ENCODE results near the gene AIFM1.

Gene AIFM1

DNA sequence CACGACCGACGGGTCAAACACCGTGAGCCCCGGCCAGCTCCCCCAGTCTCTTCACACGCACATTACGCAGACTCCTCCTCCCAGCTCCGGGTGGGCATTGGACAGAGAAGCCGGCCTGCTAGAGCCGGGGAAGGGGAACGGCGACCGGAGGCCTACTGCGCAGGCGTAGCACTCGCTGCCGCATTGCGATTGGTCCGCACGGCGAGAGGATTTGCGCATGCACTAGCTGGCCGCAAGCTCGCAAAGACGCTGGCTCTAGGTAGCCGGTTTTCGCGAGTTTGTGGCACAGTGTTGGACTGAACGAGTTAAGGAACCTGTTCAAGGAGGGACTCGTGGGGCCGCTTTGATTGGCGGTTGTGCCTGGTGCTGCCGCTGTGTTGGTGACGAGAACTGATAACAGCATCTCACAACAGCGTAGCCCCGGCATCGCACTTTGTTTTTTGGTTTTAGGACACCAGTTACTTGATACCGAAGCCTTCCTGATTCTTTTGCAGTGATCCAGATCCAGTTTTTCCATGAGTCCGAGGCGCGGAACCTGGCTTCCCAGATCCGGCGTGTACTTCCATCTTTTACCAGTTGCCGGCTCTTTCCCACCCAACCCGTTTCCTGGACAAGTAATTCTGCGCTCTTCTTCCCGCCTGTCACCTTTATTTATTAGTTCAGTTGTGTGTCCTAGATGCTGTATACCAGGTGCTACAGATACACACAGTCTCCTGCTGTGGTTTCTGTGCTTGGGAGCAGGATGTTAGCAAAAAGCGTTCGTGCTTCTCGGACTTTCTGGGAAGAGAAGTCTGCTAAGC, at the start of gene AIFM1:
Gene AIFM1 (minus strand): TSS at position 139 of the 800 bp plus-strand sequence. CDS start 185 bp downstream, outside the sequence.
- peak; percentile 93 for DNase-seq

DNA sequence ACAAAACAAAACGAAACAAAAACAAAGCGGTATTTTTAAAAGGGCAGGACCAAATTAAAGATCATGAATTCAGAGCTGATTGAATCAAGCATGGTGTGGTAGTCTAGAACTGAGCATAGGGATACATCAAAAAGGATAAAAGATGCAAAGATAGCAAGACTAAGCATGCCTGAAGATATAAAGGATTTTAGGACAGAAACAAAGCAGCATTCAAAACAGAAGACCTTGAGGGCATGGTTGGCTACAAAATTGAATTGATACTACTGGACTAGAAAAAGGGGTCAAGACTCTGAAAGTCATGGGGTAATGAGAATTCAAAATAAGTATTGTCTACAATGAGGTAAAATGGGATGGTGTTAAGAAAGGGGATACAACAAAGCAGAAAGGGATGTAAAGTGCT, 47.7 kb upstream of the AIFM1 start:
- no peak for DNase-seq

GRCh38 chrX:130212371-130212770, 46.7 kb upstream of the AIFM1 start:
- DNase-seq, result no peak

DNA sequence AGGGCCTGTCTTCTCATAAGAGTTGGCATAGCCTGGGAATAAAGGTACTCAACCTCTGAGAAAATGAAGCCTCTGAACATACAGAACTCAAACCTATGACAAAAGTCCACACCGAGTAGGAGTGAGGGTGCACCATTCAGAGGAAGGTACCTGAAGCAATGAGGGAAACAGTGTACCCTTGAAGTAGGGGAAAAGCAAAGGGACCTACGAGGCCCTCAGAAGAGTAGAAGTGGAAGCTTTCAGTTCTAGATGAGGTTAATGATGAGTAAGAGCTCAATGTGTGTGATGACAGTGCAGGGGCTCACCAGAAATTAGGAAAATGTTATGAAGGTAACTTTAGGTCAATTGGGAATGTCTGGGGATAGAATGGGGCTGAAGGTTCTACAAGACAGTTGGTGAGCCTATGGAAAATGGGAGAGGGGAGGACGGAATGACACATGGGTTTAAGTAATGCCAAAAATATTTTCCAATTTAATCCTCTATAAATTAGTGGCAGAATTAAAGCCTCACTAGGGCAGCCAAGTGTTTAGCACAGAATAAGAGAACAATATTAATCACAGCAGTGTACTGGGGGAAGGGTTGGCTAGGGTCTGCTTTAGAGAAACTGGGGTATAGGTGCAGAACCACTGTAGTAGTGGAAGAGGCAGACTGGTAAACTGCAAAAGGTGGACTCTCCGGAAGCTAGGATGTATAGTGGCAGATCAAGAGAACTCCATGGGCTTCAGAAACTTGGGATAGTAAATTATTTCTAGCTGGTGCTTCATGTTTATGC, 46.0 kb upstream of the AIFM1 start:
- DNase-seq, result no peak

DNA sequence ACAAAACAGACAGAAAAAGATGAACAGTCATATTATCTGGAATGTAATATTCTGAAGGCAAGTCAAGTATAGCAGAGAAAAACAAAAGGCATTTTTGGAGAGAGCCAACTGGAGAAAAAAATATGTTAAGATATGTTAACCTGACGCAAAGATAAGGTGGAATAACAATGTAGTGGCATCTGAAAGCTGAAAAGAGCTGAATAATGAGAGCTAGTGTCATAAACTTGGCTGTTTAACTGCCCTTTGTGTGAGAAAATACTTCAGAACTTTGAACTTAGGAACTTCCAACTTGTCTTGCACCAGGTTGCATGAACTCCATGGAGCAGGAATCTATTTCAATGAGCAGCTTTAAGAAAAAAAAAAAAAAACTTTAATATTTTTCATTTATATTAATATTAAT, 39.0 kb upstream of the AIFM1 start:
- DNase-seq, result no peak

- DNase-seq, result no peak
Observed at GRCh38 chrX:130197464-130197863, 31.8 kb upstream of the AIFM1 start.

- no peak for DNase-seq
Observed at GRCh38 chrX:130196466-130196865, 30.8 kb upstream of the AIFM1 start.

DNA sequence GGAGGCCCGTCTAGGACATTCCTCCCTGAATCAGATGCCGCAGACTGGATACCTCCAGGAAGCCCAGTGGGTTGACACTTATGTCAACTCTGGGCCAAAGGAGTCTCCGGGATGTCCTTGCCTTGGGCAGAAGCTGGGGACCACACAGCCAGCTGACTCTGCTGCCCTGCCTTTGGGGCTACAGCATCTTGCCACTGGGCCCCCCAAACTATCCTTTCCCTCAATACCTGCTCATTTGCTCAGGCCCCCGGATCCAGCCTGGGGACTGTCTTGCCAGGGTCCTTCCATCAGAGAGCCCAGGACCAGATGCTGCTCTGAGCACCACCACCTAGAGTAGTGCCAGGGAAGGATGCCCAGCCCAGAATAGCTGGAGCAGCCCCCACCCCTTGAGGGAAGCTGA, 25.2 kb upstream of the AIFM1 start:
- DNase-seq, result no peak

DNA sequence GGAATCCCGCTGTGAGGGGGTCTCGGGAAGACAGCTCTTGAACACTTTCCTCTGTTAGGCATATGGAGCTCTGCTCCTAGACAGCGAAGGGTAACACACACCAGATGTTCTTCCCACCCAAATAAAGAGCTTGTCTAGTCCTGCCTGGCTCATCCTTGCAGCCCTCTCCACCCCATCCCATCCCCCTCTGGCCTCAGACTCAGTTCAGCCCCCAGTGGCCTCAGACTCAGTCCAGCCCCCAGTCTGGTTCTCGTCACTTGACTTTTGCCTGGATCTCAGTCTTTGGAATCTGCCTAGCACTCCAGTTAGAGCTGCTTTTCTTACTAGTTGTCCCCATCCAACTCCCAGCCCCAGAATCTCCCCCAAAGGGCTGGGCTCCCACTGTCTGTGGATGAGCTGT, 21.0 kb upstream of the AIFM1 start:
- no peak for DNase-seq

DNA sequence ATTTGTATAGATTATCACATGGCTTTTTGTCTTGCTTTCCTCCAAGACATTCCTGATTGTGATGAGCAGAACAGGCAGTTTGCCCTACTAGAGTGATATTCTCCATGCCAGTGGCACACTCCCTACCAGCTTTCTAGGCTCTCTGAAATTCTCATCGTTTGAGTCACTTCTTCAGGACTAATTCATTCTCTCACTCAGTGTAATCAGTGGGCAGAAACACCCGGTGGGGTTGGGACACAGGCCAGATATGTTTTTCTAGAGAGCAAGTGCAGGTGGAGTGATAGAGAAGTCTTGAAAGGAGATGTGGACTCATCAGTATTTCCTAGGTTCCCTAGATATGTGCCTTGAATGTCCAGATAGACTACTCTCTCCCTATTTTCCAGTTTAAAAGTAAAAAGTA, 19.2 kb upstream of the AIFM1 start:
- DNase-seq, result no peak

DNA sequence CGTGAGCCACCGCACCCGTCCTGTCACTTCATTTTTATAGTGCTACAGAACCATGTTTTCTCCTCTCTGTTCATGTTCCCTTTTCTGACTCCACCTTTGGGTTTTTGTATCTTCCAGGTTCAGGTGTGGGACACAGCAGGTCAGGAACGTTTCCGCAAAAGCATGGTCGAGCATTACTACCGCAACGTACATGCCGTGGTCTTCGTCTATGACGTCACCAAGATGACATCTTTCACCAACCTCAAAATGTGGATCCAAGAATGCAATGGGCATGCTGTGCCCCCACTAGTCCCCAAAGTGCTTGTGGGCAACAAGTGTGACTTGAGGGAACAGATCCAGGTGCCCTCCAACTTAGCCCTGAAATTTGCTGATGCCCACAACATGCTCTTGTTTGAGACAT, 18.5 kb upstream of the AIFM1 start:
- DNase-seq, result no peak

GRCh38 chrX:130179579-130180215, 14.1 kb upstream of the AIFM1 start:
- DNase-seq, result no peak

GRCh38 chrX:130179170-130179569, 13.5 kb upstream of the AIFM1 start:
- no peak for DNase-seq

DNA sequence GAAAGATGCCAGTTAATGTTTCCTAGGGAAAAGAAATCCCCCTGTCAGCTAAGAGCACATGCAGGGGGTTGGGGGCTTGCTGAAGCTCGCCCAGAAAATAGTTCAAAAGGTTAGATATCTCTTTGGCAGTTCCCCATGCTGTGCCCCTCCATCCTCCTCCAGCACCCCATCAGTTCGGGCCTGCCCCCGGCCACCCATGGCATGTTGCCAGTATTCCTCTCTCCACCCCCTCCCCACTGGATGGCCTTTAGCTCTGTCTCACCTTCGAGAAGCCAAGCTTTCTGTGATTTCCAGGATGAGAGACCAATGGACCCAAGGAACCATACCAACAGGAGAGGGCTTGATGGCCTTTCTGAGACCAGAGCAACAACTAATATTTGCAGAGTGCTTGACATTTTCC, 11.3 kb upstream of the AIFM1 start:
- DNase-seq, result no peak

GRCh38 chrX:130176354-130176776, 10.7 kb upstream of the AIFM1 start:
- no peak for DNase-seq

- no peak for DNase-seq
Observed at GRCh38 chrX:130174937-130175336, 9.3 kb upstream of the AIFM1 start.

DNA sequence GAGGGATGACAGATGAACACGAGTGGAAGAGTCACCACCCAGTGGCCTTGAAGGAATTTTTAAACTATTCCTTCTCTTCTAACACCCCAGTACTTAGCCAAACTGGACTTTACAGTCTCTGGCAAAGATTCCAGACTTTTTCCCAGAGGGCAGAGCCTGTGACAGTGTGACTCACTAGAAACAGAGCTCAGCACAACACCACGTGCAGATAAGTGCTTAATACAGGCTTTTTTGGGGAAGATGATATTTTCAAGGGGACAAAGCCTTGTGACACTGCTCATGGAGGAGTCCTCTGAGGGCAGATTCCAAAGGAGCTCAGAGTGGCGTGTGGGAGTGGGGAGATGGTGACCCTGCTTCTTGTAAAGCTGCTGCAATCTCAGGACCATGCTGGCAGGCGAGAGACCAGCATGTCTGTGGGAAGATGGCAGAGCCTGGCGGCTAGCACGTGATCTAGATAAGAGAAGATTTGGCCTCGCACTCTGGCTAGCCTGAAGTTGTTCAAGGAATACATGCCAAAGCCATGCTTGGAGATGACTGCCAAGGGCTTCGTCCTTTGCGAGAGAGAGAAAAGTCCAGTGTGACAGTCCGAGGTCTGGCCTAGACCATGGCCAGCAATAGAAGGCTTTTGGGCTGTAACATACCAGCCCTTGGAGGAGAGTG, 8.5 kb upstream of the AIFM1 start:
- no peak for DNase-seq

GRCh38 chrX:130173190-130173895, 7.7 kb upstream of the AIFM1 start:
- DNase-seq, result peak; percentile 28

- DNase-seq, result no peak
Observed at GRCh38 chrX:130172127-130172845, 6.6 kb upstream of the AIFM1 start.

DNA sequence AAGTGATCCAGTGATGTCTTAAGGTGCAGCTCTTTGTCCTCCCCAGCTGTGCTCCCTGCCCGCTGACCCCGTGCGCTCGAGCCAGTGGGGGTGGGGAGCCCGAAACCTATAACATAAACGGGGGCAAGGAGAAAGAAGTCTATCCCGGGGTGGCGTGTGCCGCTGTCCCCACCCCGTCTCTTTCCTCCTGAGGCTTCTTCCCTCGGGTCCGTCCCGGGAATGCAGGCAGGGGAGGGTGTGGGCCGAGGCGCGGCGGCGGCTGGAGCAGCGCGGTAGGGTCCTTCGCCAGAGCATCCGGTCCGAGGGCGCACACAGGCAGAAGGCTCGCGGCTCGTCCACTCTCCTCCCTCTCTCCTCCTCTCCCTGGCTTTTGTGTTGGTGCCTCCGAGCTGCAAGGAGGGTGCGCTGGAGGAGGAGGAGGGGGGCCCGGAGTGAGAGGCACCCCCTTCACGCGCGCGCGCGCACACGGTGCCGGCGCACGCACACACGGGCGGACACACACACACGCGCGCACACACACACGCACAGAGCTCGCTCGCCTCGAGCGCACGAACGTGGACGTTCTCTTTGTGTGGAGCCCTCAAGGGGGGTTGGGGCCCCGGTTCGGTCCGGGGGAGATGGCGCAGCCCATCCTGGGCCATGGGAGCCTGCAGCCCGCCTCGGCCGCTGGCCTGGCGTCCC, 5.9 kb upstream of the AIFM1 start, which contains the start of gene RAB33A:
Gene RAB33A (plus strand): TSS at position 517 of the 681 bp plus-strand sequence. CDS start 101 bp downstream, at position 618.
- DNase-seq, result peak; percentile 52

Data from CD4-positive, alpha-beta T cell treated with Interleukin-17A for 1 hour (primary cell).